ENCODE data around the gene CYFIP1. TPM values are rescaled to one million over a fixed set of nuclear protein-coding genes. Genes with fewer than 3 reads are reported as not detected.
A peak's percentile ranks its signal among the peaks of the same experiment; 100 is the strongest.

CYFIP1 gene
- total RNA-seq, 1 experiment from 2014 or later = 79.2 TPM

DNA sequence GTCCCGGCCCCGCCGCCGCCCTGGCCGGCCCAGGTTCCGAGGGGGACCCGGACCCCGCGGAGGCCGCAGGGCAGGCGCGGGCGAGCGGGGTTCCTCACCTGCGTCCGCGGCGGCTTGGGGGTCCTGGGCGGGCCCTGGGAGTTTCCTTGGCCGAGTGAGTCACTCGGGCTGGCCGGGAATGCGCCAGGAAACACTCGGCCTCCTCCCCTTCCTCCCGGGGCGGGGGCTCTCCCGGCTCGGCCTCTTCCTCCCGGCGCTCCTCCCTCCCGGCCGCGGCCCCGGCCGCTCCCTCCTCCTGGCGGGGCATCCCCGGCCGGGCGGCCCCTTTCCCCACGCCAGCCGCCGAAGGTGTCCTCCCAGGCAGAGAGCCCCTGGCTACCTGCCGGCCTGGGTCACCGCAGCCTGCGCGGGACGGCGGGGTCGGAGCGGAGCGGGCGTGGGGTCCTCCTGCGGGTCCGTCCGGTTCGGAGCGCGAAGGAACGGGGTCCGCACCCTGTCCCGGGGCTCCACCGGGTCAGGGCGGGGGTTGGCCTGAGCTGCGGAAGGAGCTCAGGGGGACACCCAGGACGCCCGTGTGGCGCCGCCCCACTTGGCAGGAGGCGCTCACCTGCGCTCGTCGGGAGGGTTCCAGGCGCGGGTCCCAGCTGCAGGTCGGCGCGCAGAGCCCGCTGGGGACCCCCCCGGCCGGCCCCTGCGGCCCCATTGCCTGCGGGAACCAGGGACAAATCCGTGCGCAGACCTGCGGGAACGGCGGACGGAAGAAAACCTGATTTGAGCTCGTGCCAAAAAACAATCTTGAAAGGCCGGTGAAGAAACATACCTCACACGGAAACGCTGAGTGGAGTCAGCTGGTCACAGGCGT lies at the start of gene CYFIP1 (continued):
- TF ChIP-seq JAZF1 (CRISPR knock-in tag; IDR thresholded peaks at IDR 0.05) = no peak
- TF ChIP-seq OVOL2 (CRISPR knock-in tag; IDR thresholded peaks at IDR 0.05; ENCODE audit: borderline replicate concordance) = no peak
- TF ChIP-seq, protein P1, sequence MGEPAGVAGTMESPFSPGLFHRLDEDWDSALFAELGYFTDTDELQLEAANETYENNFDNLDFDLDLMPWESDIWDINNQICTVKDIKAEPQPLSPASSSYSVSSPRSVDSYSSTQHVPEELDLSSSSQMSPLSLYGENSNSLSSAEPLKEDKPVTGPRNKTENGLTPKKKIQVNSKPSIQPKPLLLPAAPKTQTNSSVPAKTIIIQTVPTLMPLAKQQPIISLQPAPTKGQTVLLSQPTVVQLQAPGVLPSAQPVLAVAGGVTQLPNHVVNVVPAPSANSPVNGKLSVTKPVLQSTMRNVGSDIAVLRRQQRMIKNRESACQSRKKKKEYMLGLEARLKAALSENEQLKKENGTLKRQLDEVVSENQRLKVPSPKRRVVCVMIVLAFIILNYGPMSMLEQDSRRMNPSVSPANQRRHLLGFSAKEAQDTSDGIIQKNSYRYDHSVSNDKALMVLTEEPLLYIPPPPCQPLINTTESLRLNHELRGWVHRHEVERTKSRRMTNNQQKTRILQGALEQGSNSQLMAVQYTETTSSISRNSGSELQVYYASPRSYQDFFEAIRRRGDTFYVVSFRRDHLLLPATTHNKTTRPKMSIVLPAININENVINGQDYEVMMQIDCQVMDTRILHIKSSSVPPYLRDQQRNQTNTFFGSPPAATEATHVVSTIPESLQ (CRISPR knock-in tag; IDR thresholded peaks at IDR 0.05) = no peak
- TF ChIP-seq, protein P2, sequence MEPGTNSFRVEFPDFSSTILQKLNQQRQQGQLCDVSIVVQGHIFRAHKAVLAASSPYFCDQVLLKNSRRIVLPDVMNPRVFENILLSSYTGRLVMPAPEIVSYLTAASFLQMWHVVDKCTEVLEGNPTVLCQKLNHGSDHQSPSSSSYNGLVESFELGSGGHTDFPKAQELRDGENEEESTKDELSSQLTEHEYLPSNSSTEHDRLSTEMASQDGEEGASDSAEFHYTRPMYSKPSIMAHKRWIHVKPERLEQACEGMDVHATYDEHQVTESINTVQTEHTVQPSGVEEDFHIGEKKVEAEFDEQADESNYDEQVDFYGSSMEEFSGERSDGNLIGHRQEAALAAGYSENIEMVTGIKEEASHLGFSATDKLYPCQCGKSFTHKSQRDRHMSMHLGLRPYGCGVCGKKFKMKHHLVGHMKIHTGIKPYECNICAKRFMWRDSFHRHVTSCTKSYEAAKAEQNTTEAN (CRISPR knock-in tag; IDR thresholded peaks at IDR 0.05) = no peak
- TF ChIP-seq ZNF232 (CRISPR knock-in tag; IDR thresholded peaks at IDR 0.05) = no peak
- no peak for TF ChIP-seq PRRX2 (CRISPR knock-in tag; IDR thresholded peaks at IDR 0.05)
- TF ChIP-seq SP1 (CRISPR knock-in tag; conservative IDR thresholded peaks at IDR 0.05) = 0 out of 2 replicates have a peak, but pooled peaks have one; percentile 13
- TF ChIP-seq NR2C2 (CRISPR knock-in tag; IDR thresholded peaks at IDR 0.05) = no peak
- TF ChIP-seq, protein P3, sequence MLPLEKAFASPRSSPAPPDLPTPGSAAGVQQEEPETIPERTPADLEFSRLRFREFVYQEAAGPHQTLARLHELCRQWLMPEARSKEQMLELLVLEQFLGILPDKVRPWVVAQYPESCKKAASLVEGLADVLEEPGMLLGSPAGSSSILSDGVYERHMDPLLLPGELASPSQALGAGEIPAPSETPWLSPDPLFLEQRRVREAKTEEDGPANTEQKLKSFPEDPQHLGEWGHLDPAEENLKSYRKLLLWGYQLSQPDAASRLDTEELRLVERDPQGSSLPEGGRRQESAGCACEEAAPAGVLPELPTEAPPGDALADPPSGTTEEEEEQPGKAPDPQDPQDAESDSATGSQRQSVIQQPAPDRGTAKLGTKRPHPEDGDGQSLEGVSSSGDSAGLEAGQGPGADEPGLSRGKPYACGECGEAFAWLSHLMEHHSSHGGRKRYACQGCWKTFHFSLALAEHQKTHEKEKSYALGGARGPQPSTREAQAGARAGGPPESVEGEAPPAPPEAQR (CRISPR knock-in tag; IDR thresholded peaks at IDR 0.05) = no peak
- TF ChIP-seq NR1H2 (CRISPR knock-in tag; IDR thresholded peaks at IDR 0.05) = no peak
- TF ChIP-seq ZBTB21 (CRISPR knock-in tag; IDR thresholded peaks at IDR 0.05; ENCODE audit: borderline replicate concordance) = no peak
- TF ChIP-seq NFYB (CRISPR knock-in tag; conservative IDR thresholded peaks at IDR 0.05; ENCODE audit: low read depth) = no peak
- TF ChIP-seq KAT7 (CRISPR knock-in tag; IDR thresholded peaks at IDR 0.05; ENCODE audit: borderline replicate concordance) = no peak
- TF ChIP-seq, protein P4, sequence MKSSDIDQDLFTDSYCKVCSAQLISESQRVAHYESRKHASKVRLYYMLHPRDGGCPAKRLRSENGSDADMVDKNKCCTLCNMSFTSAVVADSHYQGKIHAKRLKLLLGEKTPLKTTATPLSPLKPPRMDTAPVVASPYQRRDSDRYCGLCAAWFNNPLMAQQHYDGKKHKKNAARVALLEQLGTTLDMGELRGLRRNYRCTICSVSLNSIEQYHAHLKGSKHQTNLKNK (CRISPR knock-in tag; IDR thresholded peaks at IDR 0.05) = no peak
- TF ChIP-seq, protein P5, sequence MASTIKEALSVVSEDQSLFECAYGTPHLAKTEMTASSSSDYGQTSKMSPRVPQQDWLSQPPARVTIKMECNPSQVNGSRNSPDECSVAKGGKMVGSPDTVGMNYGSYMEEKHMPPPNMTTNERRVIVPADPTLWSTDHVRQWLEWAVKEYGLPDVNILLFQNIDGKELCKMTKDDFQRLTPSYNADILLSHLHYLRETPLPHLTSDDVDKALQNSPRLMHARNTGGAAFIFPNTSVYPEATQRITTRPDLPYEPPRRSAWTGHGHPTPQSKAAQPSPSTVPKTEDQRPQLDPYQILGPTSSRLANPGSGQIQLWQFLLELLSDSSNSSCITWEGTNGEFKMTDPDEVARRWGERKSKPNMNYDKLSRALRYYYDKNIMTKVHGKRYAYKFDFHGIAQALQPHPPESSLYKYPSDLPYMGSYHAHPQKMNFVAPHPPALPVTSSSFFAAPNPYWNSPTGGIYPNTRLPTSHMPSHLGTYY (CRISPR knock-in tag; IDR thresholded peaks at IDR 0.05) = no peak
- TF ChIP-seq, protein P6, sequence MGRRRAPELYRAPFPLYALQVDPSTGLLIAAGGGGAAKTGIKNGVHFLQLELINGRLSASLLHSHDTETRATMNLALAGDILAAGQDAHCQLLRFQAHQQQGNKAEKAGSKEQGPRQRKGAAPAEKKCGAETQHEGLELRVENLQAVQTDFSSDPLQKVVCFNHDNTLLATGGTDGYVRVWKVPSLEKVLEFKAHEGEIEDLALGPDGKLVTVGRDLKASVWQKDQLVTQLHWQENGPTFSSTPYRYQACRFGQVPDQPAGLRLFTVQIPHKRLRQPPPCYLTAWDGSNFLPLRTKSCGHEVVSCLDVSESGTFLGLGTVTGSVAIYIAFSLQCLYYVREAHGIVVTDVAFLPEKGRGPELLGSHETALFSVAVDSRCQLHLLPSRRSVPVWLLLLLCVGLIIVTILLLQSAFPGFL (CRISPR knock-in tag; IDR thresholded peaks at IDR 0.05; ENCODE audit: borderline replicate concordance) = no peak
- TF ChIP-seq, protein P7, sequence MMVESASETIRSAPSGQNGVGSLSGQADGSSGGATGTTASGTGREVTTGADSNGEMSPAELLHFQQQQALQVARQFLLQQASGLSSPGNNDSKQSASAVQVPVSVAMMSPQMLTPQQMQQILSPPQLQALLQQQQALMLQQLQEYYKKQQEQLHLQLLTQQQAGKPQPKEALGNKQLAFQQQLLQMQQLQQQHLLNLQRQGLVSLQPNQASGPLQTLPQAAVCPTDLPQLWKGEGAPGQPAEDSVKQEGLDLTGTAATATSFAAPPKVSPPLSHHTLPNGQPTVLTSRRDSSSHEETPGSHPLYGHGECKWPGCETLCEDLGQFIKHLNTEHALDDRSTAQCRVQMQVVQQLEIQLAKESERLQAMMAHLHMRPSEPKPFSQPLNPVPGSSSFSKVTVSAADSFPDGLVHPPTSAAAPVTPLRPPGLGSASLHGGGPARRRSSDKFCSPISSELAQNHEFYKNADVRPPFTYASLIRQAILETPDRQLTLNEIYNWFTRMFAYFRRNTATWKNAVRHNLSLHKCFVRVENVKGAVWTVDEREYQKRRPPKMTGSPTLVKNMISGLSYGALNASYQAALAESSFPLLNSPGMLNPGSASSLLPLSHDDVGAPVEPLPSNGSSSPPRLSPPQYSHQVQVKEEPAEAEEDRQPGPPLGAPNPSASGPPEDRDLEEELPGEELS (CRISPR knock-in tag; IDR thresholded peaks at IDR 0.05) = no peak; the same call in 1 of the 2 replicates
- TF ChIP-seq CREB1 (CRISPR knock-in tag; IDR thresholded peaks at IDR 0.05) = no peak
- TF ChIP-seq, protein P8, sequence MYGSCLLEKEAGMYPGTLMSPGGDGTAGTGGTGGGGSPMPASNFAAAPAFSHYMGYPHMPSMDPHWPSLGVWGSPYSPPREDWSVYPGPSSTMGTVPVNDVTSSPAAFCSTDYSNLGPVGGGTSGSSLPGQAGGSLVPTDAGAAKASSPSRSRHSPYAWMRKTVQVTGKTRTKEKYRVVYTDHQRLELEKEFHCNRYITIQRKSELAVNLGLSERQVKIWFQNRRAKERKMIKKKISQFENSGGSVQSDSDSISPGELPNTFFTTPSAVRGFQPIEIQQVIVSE (CRISPR knock-in tag; IDR thresholded peaks at IDR 0.05; ENCODE audit: borderline replicate concordance) = no peak
- TF ChIP-seq ZNF416 (CRISPR knock-in tag; IDR thresholded peaks at IDR 0.05) = no peak
- peak; percentile 51; the same call in 1 of the 2 replicates for TF ChIP-seq ZNF219 (CRISPR knock-in tag; IDR thresholded peaks at IDR 0.05; ENCODE audit: borderline replicate concordance)
- no peak for TF ChIP-seq GABPB1 (CRISPR knock-in tag; IDR thresholded peaks at IDR 0.05)
- no peak for TF ChIP-seq ETV6 (CRISPR knock-in tag; IDR thresholded peaks at IDR 0.05)
- TF ChIP-seq FOXP1 (CRISPR knock-in tag; IDR thresholded peaks at IDR 0.05; ENCODE audit: borderline replicate concordance) = no peak
- TF ChIP-seq SMAD4 (CRISPR knock-in tag; IDR thresholded peaks at IDR 0.05) = 0 out of 2 replicates have a peak, but pooled peaks have one; percentile 8
- TF ChIP-seq, protein P9, sequence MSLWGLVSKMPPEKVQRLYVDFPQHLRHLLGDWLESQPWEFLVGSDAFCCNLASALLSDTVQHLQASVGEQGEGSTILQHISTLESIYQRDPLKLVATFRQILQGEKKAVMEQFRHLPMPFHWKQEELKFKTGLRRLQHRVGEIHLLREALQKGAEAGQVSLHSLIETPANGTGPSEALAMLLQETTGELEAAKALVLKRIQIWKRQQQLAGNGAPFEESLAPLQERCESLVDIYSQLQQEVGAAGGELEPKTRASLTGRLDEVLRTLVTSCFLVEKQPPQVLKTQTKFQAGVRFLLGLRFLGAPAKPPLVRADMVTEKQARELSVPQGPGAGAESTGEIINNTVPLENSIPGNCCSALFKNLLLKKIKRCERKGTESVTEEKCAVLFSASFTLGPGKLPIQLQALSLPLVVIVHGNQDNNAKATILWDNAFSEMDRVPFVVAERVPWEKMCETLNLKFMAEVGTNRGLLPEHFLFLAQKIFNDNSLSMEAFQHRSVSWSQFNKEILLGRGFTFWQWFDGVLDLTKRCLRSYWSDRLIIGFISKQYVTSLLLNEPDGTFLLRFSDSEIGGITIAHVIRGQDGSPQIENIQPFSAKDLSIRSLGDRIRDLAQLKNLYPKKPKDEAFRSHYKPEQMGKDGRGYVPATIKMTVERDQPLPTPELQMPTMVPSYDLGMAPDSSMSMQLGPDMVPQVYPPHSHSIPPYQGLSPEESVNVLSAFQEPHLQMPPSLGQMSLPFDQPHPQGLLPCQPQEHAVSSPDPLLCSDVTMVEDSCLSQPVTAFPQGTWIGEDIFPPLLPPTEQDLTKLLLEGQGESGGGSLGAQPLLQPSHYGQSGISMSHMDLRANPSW (CRISPR knock-in tag; conservative IDR thresholded peaks at IDR 0.05; ENCODE audit: low read depth) = no peak

All from WTC11 (cell line).